HK-2 (cell line): ENCODE data around the gene KDM4B.

Source experiments
- DNase-seq: peaks from one replicate; pipeline ENCODE4 v3.0.0-alpha.2; 2018; ENCODE audit not compliant: unreplicated experiment

The KDM4B gene

DNA sequence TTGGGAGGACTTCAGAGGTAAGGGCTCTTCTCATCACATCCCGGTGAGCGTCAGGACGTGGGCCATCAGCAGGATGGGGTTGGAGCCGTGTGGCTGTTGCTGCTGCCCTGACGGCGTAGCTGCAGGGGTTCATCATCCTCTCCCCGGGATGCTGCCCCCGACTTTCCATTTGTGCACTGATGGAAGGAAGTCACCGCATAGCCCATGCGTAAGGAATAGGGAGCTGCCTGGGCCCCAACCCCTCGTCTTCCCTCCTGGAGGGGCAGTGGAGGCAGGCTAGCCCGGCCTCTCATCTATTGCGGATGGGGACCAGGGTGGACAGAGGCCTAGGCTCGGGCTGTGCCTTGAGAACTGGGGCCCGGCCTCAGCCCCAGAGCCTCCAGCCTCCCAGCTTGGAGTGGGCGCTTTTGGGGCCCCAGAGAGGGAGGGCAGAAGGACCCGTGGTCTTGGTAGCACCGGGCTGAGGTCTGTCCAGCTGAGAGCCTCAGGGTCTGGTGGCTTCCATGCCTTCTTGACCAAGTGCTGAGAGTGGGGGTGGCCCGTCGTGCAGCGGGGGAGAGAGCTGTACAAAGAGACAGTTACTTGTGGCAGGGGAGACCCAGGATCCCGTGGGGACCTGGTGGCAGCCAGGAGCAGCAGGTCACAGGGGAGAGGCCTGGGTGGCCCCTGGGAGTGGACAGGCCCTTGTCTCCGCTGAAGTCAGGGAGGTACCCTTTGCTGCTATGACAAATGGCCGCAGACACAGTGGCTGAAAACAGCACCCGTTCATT is 44.0 kb downstream of the KDM4B start:
- no peak for DNase-seq

DNA sequence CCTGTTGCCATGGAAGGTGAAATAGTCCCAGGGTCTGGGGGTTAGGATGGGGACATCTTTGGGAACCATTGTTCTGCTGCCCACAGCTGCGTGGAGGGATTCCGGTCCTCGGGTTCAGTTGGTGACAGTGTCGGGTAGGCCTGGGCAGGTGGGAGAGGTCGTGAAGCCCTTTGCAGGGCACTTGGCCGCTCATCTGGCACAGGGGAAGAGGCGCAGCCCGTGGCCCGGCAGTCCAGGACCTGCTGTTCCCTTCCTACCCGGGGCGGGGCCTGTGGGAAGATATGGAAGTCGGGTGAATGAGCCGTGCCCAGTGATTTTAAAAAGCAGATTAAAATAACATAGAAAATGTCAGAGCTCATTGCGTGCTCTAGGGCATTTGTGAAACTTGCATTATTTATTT is 44.8 kb downstream of the KDM4B start:
- no peak for DNase-seq

DNA sequence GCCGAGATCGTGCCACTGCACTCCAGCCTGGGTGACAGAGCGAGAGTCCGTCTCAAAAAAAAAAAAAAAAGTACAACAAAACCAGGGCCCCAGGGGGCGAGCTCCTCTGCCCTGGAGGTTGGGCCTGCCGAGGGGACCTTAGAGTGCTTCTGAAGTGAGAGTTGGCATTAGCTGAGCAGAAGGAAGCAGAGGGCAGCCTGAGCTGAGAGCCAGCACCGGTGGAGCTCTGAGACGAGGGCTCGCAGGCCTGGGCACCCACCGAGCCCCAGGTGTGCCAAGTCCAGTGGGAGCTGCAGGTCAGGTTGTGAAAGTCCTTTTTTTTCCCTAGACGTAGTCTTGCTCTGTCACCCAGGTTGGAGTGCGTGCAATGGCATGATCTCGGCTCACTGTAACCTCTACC is 46.0 kb downstream of the KDM4B start:
- no peak for DNase-seq

DNA sequence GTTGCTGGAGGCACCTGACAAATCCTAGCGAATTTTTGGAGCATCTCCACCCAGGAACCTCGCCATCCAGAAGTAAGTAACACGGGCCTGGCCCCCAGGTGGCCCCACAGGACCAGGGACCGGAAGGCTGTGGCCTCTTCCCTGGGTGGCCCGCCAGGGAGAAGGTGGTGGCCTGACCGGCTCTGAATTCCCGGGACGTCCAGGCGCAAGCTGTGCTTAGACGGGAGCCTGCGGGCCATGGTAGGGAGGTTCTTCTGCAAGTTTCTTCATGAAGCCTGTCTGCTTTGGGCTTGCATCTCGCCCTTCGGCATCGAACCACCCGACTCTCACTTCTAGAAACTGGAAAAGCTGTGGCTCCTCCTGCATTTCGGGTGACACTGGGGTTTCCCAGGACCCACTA is 47.4 kb downstream of the KDM4B start:
- DNase-seq: no peak

DNA sequence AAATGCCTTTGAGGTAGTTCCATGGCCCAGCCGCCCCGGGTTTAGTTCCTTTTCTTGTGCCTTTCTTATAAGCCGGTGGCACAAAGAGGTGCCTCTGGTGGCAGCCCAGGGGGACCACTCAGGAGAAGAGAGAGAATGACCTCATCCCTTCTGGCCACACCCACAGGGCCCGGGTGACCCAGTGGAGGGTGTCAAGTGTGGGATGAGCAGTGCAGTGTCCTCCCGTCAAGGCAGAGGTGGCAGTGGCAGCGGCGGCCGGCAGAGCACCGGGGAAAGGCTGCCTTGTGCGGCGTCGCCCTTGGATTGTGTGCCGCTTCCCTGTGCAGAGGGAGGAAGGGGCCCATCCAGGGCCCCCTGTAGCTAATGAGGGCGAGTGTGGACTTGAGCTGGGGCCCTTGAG is 47.9 kb downstream of the KDM4B start:
- DNase-seq: no peak

DNA sequence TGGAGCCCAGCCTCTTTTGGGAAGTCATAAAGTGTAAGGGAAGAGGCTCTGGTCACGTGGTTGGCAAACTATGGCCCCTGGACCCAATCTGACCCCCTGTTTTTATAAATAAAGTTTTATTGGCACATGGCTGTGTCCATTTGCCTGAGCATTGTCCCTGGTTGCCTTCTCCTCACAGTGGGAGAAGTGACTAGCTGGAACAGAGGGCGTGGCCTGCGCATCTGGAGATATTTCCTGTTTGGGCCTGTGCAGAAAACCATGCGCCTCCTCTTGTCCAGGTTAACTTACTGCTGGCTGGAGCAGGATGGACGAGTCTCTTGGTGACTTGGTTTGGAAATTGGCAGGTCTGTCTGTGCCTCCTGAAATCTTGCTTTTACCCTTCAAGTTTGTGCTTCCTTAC is 48.3 kb downstream of the KDM4B start:
- no peak for DNase-seq

DNA sequence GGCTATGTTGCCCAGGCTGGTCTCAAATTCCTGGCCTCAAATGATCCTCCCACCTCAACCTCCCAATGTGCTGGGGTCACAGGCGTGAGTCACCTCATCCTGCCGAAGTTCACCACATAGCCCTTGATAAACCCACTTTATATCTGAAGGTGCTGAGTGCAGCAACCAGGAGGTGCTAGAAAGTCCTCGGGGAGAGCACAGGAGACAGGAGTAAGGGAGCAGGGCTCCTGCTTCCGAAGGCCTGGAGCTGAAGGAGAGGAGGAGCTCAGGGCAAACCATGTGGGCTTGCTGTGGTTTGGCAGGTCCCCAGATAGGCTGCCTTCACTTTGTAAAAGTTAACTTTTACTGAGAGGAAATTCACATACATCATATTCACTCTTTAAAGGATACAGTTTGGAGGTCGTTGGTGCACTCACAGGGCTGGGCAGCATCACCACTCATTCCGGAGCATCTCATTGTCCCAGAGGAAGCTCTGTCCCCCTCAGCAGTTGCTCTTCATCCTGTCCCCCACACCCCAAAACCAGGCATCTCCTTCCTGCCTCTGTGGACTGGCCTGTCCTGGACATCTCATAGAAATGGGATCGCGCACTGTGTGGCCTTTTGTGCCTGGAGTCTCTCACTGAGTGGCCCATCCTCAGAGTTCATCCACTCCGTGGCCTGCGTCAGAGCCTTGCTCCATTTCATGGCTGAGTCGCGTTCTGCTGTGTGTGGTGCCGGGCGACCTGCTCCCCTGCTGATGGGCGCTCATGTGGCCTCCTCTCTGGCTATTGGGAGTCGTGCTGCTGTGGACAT is 49.5 kb downstream of the KDM4B start:
- no peak for DNase-seq

DNA sequence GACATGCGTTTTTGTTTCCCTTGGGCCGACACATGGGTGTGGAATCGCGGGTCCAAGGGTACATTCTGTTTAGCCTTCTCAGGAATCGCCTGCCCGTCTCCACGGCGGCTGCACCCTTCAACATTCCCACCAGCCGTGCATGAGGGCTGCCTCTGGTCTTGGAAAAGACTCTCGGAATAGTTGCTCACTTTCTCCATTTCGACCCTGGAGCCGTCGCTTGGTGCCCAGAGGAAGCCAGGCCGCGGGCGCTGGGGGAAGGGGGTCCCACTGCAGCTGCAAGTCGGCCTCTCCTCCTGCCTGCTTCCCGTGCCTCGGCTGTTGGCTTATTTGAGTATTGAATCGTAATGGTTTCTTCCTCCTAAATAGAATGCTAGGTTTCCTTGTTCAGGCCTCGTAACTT is 51.5 kb downstream of the KDM4B start:
- DNase-seq: no peak

DNA sequence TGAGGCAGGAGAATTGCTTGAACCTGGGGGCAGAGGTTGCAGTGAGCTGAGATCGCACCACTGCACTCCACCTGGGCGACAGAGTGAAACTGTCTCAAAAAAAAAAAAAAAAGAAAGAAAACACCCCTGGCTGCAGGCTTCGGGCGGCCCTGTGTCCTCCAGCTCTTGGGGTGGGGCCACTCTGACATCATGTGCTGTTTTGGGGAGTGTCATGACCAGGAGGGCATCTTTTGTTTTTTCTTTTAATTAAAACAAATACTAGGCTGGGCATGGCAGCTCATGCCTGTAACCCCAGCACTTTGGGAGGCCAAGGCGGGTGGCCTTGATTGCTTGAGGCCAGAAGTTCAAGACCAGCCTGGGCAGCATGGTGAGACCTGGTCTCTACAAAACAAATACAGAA is 52.1 kb downstream of the KDM4B start:
- no peak for DNase-seq

DNA sequence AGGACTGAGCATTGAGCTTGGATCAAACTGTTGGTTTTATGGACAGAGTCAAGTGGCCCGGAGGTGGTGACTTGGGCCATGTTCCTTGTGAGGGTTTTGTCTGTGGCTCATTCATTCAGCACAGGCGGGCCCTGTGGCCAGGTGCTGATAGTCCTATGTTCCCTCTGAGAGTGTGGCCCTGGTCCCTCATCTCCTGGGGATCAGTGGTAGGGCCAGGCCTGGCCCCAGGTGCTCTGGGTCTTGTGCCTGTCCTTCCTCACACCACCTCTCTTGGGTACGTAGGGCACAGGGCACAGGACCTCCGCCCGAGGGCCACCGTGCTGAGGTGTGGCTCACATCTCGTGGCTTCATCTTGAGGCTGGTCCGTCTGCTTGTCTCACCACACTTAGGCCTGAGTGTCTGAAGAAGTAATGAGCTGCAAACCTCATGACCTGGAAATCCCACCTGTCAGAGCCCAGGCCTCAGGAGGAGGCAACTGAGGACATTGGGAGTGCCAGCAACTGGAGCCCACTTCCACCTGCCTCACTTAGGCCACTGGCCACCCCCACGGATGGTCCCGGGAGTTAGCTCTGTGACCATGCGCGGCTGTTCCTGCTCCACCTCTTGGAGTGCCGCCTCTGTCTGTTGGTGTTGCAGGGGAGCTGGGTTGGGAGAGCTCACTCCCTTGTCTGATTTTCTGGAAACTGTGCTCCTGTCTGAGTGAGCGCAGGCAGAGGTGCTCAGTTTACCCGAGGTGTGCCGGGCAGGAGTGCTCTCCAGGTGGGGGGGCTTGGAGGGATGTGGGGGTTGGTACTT is 53.4 kb downstream of the KDM4B start:
- no peak for DNase-seq

DNA sequence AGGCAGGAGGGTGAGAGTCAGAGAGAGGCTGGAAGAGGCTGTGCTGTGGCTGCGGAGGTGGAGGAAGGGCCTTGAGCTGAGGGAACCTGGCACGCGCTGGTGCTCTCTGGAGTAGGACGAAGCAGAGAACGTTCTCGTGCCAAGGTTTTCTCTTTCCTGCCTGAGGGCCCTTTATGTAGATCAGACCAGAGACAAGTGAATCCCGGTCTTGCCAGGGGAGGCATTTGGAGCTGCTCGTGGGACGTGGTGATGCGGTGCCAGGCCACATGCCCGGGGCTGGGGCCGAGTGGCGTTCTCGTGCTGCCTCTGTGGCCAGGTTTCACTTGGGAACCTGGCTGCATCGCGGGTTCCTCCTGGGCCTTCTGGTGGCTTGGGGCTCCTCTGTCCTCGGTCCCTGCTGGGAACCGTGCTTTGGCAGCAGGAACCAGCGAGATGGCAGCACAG is 54.2 kb downstream of the KDM4B start:
- DNase-seq: no peak

DNA sequence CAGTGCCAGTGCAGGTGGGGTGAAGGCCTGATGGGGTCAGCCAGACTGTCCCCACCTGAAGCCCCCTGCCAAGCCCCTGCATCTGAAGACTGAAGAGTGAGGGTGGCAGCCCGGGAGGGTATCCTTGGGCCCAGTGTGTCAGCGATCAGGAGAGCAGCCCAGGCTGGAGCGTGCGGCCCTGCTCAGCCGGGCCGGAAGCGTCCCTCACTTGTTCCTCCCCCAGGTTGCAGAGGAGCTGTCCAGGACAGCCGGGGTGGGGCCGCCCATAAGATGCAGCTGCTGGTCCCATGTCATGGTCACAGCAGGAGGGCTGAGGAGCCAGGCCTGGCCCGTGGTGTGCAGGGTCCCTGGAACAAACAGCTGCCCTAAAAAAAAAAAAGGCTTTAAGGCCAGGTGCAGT is 55.4 kb downstream of the KDM4B start:
- no peak for DNase-seq

DNA sequence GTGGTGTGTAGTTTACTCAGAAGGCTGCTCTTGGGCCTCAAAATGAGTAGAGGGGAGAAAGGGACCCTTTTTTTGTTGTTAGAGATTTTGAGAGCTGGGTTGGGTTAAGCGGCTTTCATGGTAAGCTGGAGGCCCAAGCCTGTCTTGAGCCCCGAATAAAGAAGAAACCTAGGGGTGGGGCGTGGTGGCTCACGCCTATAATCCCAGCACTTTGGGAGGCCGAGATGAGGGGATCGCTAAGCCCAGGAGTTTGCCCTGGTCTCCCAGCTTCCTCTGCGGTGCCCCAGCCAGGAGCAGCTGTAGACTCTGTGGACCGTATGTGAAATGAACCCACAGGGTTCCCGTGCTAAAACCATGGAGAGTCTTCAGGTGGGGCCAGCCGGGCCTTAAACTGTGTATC is 56.1 kb downstream of the KDM4B start:
- DNase-seq: no peak

DNA sequence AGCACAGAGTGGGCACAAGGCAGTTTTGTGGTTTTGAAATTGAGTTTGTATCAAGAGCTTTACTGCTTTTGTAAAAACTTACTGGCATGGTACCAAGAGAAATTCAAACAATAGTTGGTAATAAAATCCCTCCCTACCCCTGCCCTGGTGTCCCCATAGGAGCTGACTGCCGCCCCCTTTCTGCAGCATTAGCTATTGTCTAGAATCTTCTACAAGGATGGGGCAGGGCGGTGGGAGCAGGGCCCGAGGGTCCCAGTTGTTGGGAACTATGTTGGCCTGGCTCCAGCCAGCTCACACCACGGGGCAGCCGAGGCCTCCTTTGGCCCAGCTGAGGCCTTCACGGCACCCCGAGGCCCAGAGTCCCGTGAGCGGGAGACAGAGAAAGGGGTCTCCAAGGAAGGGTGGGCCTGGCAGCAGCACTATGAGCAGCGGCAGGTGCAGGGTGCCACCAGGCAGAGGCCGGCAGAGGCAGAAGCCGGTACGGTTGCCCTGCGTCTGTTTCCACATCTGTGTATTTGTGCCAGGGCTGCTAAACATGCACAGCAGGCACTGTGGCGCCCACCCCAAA is 57.9 kb downstream of the KDM4B start:
- DNase-seq: no peak

DNA sequence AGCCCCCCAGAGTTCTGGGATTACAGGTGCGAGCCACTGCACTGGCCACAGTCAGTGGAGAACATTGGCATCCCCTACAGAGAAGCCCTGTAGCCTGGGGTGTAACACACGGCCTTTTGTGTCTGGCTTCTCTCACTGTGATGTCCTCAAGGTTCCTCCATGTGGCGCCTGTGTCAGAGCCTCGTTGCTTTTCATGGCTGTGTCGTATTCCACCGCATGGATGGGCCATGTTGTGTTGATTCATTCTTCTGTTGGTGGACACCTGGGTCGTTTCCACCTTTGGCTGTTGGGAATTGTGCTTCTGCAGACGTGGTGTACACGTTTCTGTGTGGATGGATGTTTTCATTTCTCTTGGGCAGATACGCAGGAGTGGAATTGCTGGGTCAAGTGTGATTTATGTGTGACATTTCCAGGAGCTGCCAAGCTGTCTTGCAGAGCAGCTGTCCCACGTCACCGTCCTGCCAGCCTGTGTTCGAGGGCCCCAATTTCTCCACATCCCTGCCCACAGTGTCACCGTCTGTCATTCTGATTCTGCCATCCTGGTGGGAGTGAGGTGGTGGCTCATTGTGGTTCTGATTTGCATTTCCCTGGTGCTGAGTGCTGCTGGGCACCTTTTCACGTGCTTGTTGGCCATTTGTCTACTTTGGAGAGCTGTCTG is 59.4 kb downstream of the KDM4B start:
- no peak for DNase-seq

DNA sequence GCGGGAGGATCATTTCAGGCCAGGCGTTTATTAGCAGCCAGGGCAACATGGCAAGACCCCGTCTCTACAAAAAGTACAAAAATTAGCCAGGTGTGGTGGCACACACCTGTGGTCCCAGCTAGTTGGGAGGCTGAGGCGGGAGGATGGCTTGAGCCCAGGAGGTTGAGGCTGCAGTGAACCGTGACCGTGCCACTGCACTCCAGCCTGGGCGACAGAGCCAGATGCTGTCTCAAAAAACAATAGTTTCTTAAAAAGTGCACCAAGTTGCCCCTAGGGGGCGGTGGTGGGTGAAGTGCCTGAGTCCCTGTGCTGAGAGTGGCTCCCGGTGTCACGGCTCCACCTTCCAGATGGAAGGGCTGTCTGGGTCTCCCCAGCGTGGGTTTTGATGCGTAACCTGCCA is 60.7 kb downstream of the KDM4B start:
- DNase-seq: peak; percentile 61

DNA sequence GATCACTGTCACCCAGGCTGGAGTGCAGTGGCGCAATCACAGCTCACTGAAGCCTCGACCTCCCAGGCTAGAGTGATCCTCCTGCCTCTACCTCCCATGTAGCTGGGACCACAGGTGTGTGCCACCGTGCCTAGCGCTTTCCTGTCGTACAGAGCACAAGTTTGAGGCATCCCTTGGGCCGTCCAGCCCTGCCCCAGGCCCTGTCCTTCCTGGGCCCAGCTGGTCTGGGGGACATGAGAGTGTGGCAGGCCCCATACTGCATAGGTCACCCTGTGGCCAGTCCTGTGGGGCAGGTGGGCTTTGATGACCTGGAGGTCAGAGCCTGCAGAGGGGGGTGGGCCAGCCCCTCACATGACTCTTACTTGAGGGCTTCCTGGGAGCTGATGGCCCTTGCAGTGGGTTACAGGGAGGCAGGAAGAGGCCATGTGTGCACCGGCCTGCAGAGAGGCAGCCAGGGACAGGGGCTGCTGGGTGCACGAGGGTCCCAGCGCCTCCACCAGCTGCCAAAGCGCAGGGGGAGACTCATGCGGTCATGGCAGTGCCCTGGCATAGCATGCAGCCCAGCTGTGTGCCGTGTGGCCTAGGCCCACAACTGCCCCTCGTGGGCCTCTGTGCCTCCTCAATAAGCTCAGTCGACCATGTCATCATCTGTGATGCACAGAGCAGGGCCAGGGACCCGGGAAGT is 61.4 kb downstream of the KDM4B start:
- no peak for DNase-seq

DNA sequence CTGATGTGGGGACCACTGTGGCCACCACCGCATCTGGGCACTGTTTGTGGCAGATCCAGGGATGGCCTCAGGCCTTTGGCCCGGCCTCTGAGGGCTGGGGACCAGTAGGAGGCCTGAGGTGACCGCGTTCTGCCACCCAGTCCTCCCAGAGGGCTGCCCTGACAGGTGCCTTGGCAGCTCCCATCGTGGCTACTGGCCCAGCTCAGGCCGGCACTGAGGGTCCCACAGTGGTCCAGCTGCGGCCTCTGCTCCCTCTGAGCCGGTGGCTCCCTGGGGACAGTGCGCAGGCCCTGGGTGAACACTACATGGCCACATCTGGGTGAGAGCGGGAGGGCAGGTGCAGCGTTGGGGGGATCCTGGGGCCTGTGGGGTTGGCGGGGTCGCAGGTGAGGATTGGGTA is 61.9 kb downstream of the KDM4B start:
- DNase-seq: no peak

DNA sequence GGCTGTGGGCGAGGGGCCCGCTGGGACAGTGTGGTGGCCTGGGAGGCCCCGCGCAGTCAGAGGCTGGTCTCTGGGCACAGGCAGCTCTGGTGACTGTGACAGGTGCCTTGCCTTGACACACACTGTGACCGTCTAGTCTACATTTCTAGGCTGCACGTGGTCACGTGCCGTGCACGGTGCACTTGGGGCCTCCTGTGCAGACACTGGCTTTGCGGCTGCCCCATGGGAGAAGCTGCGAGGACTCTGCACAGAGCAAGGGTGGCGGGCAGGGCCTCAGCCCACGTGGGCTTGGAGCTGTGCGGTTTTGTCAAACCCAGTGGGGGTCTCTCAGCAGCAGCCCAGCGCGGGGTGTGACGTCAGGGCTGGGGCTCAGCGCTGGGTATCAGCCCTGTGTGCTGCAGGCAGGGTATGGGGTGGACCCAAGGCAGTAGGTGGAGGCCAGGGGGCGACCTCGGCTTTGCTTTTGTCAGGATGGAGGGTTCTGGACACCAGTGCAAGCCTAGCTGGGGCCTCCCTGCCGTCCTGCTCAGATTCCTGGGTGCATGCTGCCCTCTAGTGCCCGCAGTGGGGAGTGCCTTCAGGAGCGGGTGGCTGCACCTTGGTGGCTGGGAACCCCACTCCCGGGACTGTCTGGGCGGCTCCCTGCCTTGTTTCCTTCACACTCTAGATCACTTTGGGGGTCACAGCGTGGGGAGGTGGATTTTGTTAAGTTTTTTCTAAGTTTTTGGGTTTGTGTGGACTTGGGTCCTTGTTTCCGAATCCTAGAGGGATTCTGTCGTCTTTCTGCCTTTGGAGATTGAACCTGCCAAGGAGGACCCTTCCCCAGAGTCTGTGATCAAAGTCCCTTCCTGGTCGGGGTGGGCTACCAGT is 62.6 kb downstream of the KDM4B start:
- DNase-seq: peak; percentile 91
